GM19372 (cell line): ENCODE results near the gene PCSK2.

Experiments used
- ATAC-seq: cut with Tn5 transposase; IDR thresholded peaks from one replicate; pipeline ENCODE4 v1.9.1; 2021; ENCODE audit warnings: mild to moderate bottlenecking, low read depth, moderate library complexity; ENCODE audit not compliant: unreplicated experiment

Gene PCSK2

DNA sequence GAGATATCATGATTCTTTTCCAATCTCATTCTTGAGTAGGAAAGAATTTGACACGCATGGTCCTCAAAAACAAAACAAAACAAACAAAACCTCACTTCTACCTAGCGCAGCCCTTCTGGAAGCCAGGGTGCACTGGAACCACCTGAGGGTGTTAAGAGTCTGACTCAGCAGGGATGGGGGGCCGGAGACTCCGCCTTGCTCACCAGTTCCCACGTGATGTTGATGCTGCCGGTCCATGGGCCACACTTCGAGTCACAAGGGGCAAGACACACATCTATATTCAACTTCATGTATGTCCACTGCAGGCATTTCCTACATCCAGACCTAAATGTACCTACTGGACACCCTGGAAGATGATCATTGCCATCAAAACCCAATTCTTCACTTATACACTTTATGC, 274.0 kb downstream of the PCSK2 start:
- ATAC-seq: no peak

DNA sequence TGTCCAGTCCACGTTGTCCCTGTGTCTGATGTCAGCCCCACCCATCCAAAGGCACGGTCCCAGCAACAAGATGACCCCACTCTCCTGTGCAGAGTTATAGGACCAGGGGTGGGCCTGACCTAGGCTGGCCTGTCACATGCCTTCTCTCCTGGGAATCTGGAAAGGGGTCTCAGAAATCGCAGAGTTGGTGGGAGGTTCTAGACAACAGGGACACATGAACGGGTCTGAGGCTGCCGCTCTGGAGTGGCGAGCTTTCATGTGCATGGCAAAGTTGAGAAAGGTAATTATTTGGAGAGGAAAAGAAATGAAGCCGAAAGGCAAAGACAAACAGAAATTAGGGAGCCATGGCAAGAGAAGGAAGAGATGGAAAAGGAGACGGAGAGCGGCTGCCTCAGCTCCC, 274.9 kb downstream of the PCSK2 start:
- no peak for ATAC-seq

DNA sequence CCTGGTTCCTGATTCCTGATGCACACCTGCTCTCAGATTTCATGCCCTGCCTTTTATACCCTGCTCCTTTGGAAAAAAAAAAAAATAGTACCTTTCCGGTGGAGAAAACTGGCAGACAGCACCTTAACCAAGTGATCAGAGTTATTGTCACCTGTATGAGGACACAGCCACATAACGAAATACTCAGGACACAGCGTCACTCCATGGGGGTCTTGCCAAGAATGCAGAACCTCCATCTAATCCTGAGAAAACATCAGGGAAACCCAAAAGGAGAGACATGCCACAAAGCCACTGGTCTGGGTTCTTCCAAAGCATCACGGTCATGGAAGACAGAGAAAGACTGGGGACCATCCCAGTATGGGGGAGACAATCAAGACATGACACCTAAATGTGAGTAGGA, 275.3 kb downstream of the PCSK2 start:
- ATAC-seq: no peak

DNA sequence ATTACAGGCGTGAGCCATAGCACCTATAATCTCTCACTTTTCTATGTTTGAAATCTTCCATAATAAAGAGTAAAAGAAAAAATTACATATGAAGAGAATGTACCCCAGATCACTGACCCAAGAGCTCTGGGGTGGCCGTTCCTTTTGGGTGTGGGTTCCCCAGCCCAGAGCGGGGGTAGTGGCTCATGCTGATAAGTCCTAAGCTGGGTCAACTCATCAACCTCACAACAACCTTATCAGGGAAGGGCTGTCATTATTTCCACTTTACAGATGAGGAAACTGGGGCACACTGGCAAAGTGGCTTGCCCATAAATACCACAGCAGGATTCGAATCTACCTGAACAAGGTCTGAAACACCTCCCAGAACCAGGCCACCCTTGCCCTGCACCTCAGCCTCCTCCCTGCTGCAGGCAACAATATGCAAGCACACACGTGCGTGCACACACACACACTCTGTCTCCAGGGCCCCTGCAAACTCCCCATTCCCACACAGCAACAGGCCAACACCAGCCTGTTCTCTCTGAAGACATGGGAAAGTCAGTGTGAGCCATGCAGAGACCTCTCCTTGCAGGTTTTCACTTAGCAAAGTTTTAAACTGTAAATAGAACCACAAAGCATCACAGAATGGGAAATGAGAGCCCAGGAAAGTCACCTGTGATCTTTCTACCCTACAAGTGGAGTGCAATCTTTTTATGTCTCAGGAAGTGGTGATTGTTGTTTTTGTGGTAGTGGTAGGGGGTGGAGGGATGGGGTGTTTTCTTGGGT, 276.6 kb downstream of the PCSK2 start:
- ATAC-seq: no peak

DNA sequence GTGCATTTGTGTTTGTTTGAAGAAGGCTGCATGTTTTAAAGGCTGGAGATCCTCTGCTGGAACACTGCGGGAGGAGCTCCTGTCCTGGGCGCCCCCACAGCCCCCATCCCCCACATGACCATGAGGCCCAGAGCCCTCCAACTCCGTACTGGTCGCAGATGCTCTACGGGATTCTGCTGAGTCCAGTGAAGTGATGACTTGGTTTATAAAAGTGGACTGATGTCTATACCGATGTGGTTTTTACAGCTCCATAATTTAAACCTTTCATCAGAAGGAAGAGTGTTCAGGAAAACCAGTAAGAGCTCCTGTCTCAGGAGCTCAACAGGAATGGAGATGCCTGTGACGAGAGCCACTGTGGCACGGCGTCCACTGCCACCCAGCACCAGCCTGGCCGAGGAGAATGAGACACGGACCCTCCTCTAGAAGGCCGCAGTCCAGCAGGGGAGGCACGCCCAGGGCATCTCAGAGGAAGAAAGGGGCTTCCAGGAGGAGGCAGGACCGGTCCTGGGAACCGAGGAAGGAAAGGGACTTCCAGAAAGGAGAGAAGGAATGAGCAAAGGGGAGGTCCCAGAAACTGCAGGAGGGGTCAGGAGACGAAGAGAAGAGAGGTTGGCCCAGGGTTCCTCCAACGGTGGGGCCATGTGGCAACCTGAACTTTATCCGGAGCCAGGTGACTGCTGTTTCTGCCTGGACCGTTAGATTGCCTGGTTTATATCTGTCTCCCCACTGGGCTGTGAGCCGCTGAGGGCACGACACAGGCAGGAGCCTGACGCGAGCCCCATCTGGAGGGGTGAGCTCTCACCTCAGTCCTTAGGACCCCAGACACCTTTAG, 277.4 kb downstream of the PCSK2 start:
- ATAC-seq: no peak

DNA sequence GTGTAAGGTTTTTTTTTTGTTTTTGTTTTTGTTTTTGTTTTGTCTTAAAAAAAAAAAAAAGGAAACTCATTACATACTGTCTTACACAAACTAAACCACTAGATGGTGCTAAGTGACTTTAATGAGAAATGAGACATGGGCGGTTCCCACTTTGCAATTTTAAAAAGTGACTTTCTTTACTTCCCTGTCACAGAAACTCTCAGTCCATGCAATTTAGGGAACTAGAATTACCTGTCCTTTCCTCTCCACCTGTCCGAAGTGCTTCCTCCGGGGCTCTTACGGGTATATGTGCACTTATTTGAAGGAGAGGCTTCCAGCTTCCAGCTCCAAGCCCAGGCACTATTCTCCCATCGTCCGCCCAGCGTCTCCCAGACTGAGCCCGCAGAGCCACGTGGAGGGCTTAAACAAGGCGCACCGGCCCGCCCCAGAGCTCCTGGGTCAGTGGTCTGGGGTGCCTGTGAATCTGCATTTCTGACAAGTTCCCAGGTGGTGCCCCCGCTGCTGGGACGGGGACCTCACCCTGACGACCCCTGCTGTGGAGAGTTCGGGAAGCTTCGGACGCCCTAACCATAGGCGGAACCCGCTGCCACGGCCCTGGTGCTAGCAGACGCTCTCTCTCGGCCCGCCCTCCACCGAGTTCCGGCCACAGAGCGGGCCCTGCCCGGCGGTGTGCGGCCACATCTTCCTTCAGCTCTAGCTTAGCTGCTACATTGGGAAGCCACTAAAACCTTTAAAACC, 278.2 kb downstream of the PCSK2 start:
- ATAC-seq: peak; percentile 49

DNA sequence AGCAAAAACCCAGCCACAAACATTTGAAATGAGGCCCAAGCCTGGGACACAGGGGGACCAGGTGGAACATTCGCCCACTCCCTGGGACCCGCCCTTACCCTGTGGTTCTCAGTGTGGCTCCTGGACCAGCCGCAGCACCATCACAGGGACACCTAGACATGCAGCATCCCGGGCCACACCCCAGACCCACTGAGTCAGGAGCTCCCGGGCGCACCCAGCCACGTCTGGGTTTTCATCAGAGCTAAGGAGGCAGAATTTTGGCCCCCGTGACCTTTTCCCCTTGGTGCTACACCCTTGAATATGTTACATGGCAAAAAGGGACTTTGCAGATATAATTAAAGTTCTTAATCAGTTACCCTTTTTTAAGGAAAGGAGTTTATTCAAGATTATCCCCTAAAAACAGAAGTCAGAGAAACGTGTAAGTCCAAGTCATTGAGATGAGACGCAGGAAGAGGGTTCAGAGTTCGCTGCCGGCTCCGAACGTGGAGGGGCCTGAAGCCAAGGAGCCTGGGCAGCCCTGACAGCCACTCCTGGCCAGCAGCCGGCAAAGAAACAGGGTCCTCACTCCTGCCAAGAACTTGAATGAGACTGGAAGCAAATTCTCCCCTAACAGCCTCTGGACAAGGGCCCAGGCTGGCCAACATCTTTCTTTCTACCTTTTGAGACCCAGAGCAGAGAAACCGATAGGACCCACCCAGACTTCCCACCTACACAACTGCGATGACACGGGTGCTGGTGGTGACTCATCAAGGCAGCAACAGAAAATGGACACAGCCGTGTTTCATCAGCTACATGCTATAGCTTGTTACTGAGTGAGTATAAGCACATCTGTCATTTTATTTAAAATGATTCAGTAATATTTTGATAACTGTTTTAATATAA, 279.0 kb downstream of the PCSK2 start:
- no peak for ATAC-seq

DNA sequence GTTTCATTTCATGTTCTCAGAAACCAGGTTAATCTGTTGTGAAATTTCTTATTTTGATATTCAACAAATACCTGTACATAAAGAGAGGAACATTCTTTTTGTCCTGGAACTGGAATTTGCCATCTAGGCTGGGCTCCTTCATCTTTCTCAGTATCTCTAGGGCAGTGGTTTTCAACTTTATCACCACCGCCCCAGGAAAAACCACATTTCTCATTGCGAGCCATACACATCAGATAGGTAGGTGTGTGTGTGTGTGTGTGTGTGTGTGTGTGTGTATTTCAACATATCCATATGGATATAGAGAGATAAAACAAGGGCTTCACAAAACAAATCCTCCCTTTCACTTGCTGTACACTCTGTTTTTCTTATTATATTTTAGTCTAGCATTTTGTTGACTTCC, 280.2 kb downstream of the PCSK2 start:
- no peak for ATAC-seq

DNA sequence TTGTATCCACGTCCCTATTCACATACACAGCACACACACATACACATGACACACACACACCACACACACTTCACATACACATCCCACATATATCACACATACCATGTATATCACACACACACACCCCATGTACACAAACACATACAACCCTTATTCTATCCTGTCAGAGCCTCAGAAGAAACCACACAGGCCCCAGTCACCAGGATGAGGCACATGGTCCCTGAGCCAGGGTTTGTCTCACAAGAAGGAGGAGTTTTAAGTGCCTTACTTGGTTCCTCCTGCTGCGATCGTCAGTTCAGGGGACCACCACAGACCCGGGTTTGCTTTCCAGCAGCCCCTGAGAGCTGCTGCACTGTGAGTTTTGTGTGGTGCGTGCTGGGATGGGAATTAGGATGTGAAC, 280.7 kb downstream of the PCSK2 start:
- no peak for ATAC-seq

DNA sequence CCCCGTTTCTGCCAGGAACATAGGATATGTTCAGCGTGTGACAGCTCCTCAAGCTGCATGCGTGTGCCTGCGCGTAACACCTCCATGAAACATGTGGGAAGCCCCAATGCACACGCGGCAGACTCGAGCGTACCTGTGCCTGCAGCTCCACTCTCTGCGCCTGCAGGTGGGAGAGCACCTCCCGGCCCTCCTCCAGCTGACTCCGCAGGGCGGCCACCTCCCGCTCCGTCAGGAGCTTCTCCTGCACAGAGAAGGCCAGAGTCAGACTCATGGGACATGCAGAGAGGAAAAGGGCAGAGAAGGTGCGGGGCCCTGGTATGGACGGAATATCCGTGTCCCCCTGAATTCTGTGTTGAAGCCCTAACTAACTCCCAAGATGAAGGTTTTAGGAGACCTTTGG, 281.9 kb downstream of the PCSK2 start:
- ATAC-seq: no peak

DNA sequence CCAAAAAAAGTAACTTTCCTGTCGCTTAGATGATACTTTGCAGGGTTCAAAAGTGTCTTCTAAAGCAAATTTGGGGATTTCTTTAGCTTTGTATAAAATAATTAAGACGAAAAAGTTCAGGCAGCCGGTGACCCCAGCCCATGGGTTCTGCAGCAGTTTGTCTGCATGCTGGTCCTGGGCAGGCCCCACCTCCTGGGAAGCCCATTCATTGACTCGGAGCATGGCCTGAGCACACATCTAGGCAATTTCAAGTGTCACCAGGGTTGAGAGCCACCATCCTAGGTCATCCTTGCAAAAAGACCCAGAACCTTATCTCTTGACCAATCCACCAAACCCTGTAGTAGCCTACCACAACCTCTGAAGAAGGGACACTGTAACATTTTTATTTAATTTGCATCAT, 283.7 kb downstream of the PCSK2 start:
- ATAC-seq: no peak

DNA sequence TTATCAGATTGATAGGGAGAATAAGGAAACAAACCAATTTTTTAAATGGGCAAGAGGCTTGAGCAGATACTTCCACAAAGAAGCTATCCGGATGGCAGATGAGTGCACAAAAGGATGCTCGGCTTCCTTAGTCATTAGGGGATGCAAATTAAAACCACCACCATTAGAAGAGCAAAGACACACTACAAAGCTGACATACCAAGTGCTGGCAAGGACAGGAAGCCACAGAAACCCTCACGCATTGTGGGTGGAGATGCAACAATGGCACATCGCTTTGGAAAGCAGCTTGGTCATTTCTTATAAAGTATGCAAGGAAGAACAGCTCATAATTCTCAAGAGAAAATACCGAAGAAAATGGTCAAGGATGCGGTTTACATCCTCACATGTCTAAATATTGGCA, 284.6 kb downstream of the PCSK2 start:
- ATAC-seq: no peak

DNA sequence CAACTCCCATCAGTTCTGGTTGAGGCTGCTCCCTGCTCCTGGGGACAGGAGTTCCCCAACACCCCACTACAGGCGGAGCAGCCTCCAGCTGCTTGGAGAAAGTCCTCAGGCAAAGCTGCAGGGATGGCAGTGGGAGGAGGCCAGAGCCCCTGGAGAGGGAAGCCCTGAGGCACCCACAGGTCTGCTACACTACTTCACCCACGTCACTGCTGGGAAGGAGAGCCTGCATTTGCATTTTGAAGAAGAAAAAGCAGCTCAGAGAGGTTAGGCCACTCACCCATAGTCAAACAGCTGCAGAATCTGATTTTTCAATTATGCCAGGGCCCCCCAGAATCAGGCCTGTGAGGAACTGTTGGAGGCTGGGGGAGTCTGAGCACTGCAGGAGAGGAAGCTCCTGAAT, 287.1 kb downstream of the PCSK2 start:
- no peak for ATAC-seq

DNA sequence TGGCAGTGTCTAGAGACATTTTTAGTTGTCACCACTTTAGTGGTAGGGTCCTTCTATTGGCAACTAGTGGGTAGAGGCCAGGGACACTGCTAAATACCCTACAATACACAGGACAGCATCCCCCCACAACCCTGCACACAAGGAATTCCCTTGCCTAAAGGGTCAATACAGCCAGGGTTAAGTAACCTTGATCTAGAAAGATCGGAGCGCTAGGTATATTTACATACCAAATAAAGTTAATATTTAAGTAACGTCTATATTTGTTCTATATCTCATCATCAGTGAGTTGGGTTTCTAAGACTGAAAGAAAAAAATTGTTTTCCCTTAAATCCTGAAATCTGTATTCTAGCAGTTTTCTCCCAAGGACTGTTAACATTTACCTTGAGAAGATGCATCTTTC, 288.2 kb downstream of the PCSK2 start:
- ATAC-seq: no peak

DNA sequence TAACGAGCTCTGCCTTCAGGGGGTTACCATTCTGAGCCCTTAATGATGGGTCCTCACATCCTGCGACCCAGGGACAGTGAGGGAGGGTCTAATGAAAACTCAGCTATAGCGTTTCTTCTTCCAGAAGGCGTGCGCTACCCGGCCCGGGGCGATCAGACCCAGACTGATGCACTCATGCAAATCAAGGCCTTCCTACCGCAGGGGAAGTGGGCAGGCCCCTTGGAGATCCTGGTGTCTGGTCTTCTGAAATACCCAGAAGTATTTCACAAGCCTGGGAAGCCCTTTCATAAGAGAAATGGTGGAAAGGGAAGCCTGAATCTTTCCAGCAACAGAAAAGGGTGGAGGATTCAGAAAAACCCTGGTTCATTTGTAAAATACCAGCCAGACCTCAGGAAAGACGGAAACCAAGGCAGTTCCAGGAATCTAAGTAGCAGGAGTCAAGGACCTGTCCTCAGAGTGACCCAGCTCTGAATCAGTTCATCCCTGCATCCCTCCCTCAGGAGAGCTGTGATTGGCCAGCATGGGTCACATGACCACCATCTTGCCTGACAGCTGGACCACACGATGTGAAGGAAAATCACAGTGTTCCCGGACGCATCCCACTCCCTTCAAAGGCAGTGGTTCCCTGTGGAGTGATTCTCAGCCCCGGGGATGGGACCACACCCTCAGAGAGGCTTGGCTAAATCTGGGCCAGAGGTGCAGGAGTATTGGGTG, 291.7 kb downstream of the PCSK2 start:
- ATAC-seq: no peak

DNA sequence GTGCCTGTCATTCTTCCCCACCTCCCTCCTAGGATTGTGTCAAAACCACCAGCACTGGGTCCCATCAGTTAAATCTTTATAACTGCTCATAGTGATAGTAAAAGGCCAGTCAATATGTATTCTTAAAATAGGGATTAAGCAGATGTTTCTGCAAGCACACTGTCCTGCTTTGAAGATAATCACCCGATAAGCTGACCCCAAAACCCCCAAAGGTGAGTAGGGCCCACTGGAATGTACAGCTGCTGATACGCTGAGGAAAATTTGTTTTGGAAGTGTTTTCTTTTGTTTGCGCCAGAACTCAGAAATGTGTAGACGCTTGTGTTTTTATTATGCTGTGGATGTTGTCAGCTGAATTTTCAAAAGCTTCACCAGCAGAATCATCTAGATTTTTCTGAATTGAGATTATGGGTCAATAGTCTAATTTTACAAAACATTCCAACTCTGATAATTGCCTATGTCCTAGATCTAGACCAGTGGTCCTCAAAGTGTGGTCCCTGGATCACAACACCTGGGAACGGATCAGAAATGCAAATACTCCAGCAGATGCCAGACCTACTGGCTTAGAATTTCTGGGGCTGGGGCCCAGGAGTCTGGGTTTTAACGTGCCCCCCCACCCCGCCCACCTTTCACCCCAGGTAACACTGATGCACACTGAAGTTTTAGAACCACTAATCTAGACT, 292.9 kb downstream of the PCSK2 start:
- ATAC-seq: no peak

DNA sequence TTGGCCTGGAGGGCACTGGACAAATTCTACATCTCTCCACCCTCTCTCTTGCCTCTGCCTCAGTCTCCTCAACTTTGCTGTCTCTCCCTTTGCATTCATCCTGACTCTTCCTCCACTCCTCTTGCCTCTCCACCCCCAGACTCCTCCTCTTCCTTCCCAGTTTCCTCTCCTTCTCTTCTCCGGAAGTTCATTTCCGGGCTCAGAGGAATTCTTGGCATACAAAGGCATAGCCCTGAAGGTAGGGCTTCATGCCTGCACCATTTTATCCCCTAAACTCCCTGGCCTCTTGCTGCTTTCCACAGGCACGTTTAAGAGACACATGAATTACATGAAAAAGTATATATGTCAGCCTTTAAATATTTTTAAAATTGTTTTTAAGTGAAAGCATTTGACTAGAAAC, 293.7 kb downstream of the PCSK2 start:
- no peak for ATAC-seq

DNA sequence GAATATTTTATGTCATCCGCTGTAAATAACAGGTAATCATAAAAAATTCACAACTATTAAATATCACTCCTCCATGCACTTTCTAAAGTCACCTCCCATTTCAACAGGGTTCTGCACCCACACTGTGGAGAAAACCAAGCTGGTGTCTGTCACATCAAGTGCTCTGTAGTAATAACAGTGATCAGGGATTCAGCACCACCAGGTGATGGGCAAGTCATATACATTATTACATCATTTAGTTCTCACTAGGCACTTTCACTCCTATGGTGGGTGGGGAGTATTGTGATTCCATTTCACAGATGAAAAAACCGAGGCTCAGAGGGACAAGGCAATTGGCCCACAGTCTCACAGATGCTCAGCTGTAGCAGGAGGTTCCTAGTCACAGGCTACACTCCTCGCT, 295.7 kb downstream of the PCSK2 start:
- ATAC-seq: no peak

DNA sequence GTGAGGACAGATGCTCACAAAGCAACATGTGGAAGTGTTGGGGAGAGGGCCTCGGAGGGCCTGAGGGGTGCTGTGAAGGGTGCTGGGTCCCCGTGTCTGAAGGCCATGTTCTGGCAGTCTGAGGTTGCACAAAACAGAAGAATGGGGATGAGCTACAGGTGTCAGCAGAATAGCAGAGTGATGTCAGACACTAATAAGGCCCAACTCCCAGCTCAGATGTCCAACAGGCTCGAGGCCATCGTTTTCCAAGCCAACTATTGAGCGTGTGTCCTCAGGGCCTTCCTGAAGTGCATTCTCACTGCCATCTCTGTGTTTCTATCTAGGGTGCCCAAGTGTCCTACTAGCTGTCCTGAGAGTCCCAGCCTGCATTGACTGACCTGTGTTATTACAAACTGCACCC, 296.5 kb downstream of the PCSK2 start:
- ATAC-seq: no peak
